Measurements from ENCODE around the gene RABAC1. TPM values are rescaled to one million over a fixed set of nuclear protein-coding genes. Genes with fewer than 3 reads are reported as not detected.

RABAC1 gene
- total and polyA plus RNA-seq, 2 of the 13 experiments (the other 11 are each of a cell fraction or from before 2014, with no cell fraction given), result 37.4 to 74.0 TPM

- TF ChIP-seq USF2 (IDR thresholded peaks at IDR 0.05; ENCODE audit: low read depth, low read length) (no peak), USF2 (CRISPR knock-in tag; IDR thresholded peaks at IDR 0.05; ENCODE audit: borderline replicate concordance) (no peak), ZMYM3 (CRISPR knock-in tag; IDR thresholded peaks at IDR 0.05) (no peak), RBAK (CRISPR knock-in tag; IDR thresholded peaks at IDR 0.05) (no peak), PITX1 (CRISPR knock-in tag; IDR thresholded peaks at IDR 0.05) (no peak), ZNF652 (CRISPR knock-in tag; IDR thresholded peaks at IDR 0.05; ENCODE audit: borderline replicate concordance, low read depth) (no peak), AKAP8 (CRISPR knock-in tag; IDR thresholded peaks at IDR 0.05) (no peak), NFAT5 (CRISPR knock-in tag; IDR thresholded peaks at IDR 0.05) (no peak), GABPB1 (CRISPR knock-in tag; IDR thresholded peaks at IDR 0.05) (peak; percentile 49; the same call in 1 of the 2 replicates), TAF15 (IDR thresholded peaks at IDR 0.05; ENCODE audit: low read depth, low read length, poor library complexity, severe bottlenecking) (no peak), RAD21 (CRISPR knock-in tag; IDR thresholded peaks at IDR 0.05) (peak; percentile 81), PHF21A (CRISPR knock-in tag; IDR thresholded peaks at IDR 0.05) (no peak), ZNF331 (CRISPR knock-in tag; IDR thresholded peaks at IDR 0.05) (no peak), ZNF597 (CRISPR knock-in tag; IDR thresholded peaks at IDR 0.05) (no peak), CENPX (CRISPR knock-in tag; IDR thresholded peaks at IDR 0.05) (no peak), FOXJ3 (CRISPR knock-in tag; IDR thresholded peaks at IDR 0.05; ENCODE audit: borderline replicate concordance) (no peak), MZF1 (CRISPR knock-in tag; IDR thresholded peaks at IDR 0.05; ENCODE audit: borderline replicate concordance) (no peak), HHEX (CRISPR knock-in tag; IDR thresholded peaks at IDR 0.05) (no peak), ZNF790 (CRISPR knock-in tag; IDR thresholded peaks at IDR 0.05; ENCODE audit: borderline replicate concordance) (no peak), IKZF4 (CRISPR knock-in tag; IDR thresholded peaks at IDR 0.05; ENCODE audit: borderline replicate concordance, low read depth, not compliant biosample characterization) (no peak), ZBTB42 (CRISPR knock-in tag; IDR thresholded peaks at IDR 0.05) (no peak), ZNF224 (CRISPR knock-in tag; IDR thresholded peaks at IDR 0.05) (no peak)
- TF ChIP-seq, protein P1, sequence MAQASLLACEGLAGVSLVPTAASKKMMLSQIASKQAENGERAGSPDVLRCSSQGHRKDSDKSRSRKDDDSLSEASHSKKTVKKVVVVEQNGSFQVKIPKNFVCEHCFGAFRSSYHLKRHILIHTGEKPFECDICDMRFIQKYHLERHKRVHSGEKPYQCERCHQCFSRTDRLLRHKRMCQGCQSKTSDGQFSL (CRISPR knock-in tag; IDR thresholded peaks at IDR 0.05), result no peak
These were observed 7.4 kb downstream of the RABAC1 start (continued) for GRCh38 chr19:41951686-41952172.

Measured in HepG2 (cell line).